ENCODE data around the gene RPL36A. TPM values are rescaled to one million over a fixed set of nuclear protein-coding genes. Genes with fewer than 3 reads are reported as not detected.

RPL36A gene
- total RNA-seq, 1 experiment from 2014 or later: 306 TPM

DNA sequence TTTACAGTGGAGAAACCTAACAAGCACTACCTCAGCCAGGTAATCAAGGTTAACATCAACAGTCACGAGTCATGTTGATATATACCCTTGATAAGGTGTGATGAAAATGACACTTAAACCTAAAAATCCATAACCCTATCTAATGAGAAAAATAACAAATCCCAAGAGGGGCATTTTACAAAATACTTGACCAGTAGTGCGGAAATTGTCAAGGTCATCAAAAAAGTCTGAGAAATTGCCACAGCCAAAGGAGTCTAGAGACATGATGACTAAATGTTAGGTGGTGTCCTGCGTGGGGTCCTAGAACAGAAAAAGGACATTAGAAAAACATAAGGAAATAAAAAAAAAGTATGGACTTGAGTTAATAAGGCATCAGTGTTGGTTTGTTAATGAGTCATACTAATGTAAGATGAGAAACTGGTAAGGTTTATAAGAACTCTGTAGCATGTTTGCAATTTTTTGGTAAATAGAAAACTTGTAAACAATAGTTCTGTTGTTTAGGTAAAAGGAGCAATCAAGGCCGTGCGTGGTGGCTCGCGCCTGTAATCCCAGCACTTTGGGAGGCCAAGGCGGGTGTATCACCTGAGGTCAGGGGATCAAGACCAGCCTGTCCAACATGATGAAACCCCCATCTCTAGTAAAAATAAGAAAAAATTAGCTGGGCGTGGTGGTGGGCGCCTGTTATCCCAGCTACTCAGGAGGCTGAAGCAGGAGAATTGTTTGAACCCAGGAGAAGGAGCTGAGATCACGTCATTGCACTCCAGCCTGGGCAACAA is 2.9 kb downstream of the RPL36A start:
- no peak for DNase-seq (ENCODE audit: low read depth)

DNA sequence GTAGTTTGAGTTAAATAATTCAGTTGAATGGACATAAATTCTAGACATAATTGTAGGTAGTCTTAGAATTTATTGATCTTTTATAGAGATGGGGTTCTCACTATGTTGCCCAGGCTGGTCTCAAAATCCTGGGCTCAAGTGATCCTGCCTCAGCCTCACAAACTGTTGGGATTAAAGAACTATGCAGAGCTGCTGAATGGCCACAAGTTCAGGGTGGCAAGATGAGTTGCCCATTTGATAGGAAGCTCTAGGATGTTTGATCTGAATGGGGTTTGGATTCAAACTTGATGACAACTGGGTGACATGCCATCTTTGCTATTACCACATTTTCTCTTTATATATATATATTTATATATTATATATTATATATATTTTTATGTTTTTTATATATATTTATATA is 3.6 kb downstream of the RPL36A start:
- DNase-seq (ENCODE audit: low read depth): no peak

DNA sequence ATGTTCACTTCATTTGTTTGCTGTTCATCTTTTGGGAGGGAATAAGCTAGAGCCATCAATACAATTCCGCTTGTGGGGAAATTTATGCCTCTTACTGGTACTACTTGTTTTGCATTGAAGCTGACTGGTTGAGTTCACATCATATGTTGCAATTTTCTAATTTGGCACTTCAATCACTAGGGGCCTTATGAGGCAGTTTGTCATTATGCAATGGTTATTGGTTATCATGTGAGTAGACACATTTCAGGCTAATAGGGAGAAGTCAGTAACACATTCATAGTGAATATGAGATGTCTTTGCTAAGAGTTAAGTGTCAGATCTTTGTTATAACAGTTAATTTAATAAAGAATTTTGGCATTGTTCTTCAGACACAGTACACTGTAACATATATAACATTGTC is 5.0 kb downstream of the RPL36A start:
- no peak for DNase-seq (ENCODE audit: low read depth)

- no peak for DNase-seq (ENCODE audit: low read depth)
Observed at GRCh38 chrX:101397779-101398178, 7.0 kb downstream of the RPL36A start.

DNA sequence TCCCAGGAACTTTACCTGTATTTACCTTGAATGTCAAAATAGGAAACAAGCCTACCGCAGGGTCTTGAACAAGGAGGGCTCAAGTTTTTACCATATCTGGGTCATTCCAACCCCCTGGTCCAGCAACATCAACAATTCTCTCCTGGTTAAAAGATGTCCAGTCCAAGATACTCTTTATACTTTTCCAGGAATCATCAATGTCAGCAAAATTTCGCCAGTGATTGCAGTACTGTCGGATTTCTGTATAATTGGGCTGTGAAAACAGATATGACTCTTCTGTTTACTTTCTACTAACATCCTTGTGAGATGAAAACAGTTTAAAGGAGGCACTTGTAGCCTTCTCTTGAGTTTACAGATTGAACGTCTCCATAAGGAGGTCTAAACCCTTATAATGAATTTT is 7.9 kb downstream of the RPL36A start:
- no peak for DNase-seq (ENCODE audit: low read depth)

- no peak for DNase-seq (ENCODE audit: low read depth)
Observed at GRCh38 chrX:101399825-101400224, 9.0 kb downstream of the RPL36A start.

DNA sequence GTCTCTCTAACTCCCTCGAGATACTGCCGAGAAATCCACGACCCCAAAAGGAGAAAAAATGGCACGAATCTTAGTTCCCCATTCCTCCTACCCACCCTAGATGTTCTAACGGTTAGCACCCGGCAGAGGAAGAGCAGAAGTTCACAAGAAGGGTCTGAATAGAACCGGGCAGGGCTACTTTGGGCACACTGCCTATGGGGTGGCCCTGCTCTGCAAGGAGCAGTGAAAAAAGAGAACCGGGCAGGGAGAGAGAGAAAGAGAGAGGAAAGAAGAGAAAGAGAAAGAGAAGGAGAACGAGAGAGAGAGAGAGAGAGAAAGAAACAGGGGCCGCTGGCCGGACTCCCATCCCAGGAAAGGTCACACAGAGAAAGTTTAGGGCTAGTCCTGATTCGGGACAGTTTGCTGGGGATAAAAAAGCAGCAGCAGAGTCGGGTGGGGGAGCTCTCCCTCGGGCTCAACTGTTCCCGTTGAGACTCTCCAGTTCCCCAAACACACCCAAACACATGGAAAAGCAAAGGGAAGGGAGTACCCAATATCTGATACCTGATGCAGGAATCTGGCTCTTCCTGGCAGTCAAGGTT is 16.4 kb downstream of the RPL36A start:
- DNase-seq (ENCODE audit: low read depth): no peak

DNA sequence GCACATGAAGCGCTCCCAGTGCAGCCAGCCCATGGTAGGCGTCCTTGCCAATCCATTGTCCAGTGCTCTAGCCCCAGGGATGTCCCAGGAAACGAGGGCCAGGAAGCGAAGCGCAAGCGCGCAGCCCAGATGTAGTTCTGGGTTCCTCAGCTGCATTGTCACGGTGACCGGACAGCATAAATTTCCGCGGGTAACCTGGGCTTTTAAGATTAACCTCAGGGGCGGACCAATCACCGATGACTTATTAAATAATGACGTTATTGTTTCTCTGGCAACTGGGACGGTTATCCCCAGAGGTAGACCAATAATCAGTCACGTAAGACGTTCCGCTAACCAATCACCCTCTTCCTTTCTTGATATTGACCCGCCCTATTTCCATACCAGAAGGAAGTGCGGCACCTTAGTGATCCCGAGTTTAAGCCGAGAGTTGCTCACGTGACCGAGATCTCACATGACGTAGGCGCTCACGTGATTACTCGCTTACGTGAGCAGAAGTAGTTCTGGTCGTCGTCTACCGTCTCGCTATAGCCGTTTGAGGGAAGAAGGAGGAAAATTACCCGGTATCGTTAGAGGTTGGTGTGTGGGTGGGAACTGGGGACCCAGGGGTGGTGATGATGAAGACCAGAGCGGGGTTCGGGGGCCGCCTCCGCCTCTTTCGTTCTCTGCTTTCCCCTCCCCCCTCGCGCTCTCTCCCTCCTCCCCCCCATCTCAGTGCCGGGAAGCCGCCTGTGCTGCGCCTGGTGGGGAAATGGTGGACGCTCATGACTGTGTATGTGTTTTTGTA is 17.1 kb downstream of the RPL36A start, which contains the start of the genes GLA and HNRNPH2:
Gene GLA (minus strand): TSS at position 178 of the 784 bp plus-strand sequence. CDS start 22 bp downstream, at position 156.
Gene HNRNPH2 (plus strand): TSS at position 475 of the 784 bp plus-strand sequence. CDS start 3,767 bp downstream, outside the sequence.
- DNase-seq (ENCODE audit: low read depth): peak; percentile 97

- DNase-seq (ENCODE audit: low read depth): no peak
Observed at GRCh38 chrX:101408532-101408841, 17.7 kb downstream of the RPL36A start.

DNA sequence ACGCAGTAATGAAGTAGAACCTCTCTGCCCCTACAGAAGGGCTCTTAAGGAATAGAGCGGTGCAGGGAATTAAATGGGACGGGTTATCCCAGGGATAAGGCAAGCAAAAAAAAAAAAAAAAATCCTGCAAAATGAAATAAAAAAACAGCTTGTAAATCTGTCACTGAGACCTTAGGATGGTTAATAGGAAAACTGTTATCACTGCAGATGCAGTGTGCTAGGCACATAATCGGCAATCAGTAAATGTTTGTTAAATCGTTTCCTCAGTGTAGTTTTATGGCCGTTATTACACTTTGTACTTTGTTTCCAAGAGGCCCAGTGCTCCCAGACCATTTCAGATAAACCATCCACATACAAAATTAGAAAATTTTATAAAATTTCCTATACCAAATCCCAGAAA is 18.2 kb downstream of the RPL36A start:
- DNase-seq (ENCODE audit: low read depth): no peak

- DNase-seq (ENCODE audit: low read depth): no peak
Observed at GRCh38 chrX:101410461-101410860, 19.6 kb downstream of the RPL36A start.

DNA sequence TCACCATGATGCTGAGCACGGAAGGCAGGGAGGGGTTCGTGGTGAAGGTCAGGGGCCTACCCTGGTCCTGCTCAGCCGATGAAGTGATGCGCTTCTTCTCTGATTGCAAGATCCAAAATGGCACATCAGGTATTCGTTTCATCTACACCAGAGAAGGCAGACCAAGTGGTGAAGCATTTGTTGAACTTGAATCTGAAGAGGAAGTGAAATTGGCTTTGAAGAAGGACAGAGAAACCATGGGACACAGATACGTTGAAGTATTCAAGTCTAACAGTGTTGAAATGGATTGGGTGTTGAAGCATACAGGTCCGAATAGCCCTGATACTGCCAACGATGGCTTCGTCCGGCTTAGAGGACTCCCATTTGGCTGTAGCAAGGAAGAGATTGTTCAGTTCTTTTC is 21.2 kb downstream of the RPL36A start:
- DNase-seq (ENCODE audit: low read depth): no peak

GRCh38 chrX:101415180-101416145 is 24.7 kb downstream of the RPL36A start:
- peak; percentile 61 for DNase-seq (ENCODE audit: low read depth)

DNA sequence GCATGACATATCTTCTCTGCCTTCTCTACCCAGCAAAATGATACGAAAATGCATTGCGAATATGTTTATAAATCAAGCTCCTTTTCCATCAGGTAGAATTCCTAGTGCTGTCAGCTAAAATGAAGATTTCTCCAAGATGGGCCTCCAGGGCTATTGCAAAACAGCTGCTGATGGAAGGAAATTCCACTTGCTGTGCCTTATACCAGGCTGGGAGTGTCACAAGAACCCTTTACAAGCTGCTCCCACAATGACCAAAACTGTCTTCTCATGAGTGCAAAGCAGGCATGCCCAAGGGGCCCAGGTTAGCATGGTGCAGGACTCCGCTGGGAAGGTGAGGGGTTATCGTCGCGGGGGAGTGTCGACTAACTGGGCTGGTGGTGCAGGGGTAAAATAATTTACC is 25.9 kb downstream of the RPL36A start:
- no peak for DNase-seq (ENCODE audit: low read depth)

DNA sequence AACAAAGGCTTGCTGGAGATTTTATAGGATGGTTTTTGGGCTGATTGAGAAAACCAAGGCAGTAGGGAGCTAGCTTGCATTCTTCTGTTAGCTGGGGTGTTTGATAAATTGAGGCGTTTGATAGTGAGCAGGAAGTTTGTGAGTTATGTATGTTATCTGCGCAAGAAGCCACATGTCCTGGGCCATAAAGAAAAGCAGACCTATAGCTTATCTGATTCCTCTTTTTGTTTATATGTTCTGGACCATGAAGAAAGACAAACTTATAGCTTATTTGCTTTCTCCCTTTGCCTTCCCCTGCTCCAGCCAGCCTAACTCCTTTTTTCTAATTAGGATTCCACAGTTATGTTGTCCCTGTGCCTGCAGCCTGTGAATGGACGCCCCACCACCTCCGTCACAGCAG is 26.4 kb downstream of the RPL36A start:
- DNase-seq (ENCODE audit: low read depth): no peak

DNA sequence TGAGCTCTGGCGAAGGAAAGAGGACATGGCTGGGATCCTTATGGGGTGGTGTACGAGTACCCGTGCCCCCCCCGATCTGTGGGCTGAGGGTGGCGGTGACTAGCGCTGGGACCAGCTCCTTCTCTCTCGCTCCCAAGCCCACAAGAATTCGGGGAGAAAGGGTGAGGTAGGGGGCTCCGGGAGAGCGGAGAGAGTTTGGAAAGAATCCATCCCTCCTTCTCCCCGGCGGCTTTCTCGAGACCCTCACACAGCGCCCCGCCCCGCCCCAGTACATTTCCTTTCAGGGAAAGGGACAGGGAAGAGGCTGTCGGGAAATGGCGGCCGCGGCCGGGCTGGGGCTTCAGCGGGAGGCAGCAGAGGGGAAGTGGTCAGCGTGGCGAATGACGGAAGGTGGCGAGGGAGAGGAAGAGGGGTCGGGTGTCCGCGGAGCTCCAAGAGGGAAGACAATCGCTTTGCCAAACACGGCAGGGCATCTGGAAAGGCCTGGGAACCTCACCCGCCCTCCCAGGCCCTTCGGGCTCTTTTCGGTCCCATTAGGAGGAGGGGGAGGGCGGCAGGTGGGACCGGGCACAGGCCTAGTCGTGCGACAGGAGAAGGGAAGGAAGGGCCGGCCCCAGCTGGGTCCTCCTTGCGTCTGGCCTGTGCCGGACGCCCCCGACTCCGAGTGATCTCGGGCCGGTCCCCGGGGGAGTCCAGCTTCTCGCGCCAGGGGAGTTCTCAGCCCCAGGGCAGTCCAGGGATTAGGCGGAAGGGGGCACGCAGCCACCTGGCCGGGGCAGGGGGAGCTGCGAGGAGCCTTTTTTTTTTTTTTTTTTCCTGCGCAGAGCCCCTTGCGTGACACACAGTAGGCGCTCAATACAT is 27.4 kb downstream of the RPL36A start:
- DNase-seq (ENCODE audit: low read depth): peak; percentile 37

- DNase-seq (ENCODE audit: low read depth): no peak
Observed at GRCh38 chrX:101419489-101419888, 28.7 kb downstream of the RPL36A start.

- DNase-seq (ENCODE audit: low read depth): no peak
Observed at GRCh38 chrX:101427954-101428353, 37.1 kb downstream of the RPL36A start.

DNA sequence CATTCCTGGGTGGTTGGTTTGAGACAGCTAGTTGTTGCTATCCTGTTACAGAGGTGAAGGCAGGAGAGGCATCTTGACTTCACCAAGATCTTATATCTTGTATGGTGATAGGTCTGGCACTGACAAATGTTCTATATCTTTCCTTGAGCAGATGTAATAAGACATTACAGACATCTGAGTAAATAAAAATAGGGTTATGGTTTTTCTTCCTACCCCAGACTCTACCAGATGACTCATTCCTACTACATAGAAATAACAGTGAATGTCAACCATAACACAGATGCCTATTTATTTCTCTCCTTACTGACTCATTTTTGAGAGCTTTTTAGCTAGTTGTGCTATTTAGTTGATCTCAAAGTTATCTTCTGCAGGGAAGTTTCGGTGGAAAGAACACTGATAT is 39.1 kb downstream of the RPL36A start:
- peak; percentile 47 for DNase-seq (ENCODE audit: low read depth)

DNA sequence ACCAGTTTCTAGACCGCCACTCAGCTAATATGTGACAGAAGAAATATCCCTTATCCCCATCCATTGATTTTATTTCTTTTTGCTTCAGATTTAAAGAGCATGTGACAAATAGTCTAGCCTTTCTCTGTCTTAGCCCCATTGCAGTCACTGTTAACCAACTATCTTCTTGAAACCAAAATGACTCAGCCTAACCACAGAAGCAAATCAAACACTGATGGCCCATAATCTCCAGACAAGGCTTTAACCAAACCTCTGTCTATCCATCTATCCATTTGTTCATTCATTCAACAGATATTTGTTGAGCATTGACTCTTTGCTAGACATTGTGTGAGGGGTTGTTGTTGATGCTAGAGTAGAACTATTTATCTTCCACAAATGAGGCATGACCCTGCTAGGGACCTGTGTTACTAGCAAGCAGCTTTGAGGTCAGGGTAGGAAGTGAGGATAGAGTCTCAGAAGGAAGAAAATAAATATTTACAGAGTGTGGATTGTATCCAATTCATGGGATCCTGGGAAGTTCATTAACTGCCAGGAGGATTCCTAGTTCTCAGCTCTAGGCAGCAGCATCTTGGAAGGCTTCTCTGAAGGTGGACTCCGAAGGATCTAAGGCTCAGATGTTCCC is 39.8 kb downstream of the RPL36A start:
- peak; percentile 63 for DNase-seq (ENCODE audit: low read depth)
